C4-2B (cell line): ENCODE data around the gene SP5.

Experiments used
- ZFX ChIP-seq: fragments of 450-650 bp; IDR thresholded peaks from 2 replicates; pipeline ENCODE4 v1.6.1; 2017
- TF ChIP-seq, protein P1 (sequence below): fragments of 450-650 bp; conservative IDR thresholded peaks from 2 replicates; pipeline ENCODE4 v1.5.1; 2017; ENCODE audit warnings: mild to moderate bottlenecking

DNA sequence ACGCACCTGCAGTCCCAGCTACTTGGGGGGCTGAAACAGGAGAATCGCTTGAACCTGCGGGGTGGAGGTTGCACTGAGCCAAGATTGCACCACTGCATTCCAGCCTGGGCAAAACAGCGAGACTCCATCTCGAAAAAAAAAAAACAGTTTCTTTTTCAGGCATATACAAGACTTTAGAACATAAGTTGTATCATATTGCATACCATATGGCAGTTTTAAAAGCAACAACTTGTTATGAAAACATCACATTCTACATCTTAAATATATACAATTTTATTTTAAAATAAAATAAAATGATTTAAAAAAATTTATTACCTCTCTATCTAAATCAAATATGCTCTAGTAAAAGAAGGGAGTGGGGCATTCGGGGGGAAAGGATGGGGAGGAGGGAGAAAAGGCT is 39.4 kb upstream of the SP5 start:
- TF ChIP-seq, protein P1, sequence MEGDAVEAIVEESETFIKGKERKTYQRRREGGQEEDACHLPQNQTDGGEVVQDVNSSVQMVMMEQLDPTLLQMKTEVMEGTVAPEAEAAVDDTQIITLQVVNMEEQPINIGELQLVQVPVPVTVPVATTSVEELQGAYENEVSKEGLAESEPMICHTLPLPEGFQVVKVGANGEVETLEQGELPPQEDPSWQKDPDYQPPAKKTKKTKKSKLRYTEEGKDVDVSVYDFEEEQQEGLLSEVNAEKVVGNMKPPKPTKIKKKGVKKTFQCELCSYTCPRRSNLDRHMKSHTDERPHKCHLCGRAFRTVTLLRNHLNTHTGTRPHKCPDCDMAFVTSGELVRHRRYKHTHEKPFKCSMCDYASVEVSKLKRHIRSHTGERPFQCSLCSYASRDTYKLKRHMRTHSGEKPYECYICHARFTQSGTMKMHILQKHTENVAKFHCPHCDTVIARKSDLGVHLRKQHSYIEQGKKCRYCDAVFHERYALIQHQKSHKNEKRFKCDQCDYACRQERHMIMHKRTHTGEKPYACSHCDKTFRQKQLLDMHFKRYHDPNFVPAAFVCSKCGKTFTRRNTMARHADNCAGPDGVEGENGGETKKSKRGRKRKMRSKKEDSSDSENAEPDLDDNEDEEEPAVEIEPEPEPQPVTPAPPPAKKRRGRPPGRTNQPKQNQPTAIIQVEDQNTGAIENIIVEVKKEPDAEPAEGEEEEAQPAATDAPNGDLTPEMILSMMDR, result no peak
- no peak for TF ChIP-seq ZFX
